HG03039 (cell line): Measurements from ENCODE around the gene ACVR1B.

Experiments used
- ATAC-seq: cut with Tn5 transposase; IDR thresholded peaks from one replicate; pipeline ENCODE4 v1.9.1; 2021; ENCODE audit warnings: mild to moderate bottlenecking, moderate library complexity; ENCODE audit not compliant: unreplicated experiment

ACVR1B gene

GRCh38 chr12:52042706-52043385, 91.3 kb downstream of the ACVR1B start:
- no peak for ATAC-seq

DNA sequence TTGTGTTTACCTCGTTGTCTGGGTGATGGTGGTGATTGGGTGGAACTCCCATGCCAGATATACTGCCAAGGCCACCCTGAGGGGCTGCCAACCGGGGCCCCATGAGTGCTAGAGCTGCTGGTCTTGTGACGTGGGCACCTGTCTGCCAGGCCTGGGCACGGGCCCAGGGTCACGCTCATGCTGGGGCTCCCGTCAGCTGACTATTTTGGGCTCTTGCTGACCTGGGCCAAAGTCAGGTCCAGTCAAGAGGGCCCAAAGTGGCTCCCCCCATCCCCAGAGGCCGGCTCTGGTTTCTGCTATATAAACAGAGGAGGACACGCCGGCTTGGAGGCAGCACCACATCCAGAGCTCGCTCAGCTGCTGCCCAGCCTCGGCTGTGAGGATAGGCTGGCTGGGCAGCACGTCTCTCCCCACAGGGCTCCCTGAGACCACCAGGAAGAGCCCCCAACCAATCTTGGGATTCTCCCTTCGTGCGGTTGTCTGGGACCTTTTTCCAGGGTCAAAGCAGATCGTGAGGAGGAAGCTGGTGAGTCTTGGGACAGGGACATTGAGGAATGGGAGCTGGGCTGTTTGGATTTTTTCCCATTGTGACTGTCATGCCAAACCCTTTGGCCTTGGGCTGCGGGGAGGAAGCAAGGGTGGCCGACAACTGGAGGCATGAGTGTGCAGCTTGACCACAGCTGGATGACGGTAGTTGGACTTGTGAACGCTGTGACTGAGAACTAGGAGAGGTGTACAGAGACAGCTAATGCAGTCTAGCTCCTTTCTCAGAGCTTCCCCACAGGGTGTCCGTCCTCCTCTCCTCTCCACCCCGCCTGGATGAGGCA, 92.1 kb downstream of the ACVR1B start:
- no peak for ATAC-seq

DNA sequence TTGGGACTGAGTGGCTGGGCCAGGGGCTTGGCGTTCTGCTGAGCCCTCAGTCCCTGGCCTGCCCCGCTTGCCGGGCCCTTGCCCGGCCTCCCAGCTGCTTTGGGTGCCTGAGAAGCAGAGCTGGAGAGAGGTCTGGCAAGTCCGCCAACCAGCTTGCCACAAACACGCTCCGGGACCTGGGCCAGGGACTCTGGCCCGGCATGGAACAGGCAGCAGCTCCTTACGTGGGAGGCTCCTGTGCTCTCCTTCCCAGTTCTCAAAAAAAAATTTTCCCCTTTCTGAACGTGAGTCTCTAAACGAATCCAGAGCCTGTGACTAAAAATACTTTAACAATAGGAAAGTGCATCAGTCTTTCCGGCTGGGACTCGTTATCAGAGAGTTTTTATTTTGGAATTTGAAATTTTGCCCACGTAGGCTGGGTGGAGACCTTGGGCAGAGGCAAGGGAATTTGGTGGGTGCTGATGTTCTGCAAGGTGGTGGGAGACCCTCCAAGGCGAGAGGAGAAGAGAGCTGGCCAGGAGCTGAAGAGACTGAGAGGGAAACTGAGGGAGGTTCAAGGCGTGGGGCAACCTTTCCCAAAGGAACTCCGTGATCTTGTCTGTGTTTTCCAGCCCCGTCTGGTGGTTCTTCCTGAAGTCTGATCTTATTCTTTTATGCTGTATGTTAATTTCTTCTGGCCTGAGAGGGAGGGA, 92.9 kb downstream of the ACVR1B start:
- ATAC-seq: no peak

- ATAC-seq: no peak
Measured at GRCh38 chr12:52045794-52046199, 94.3 kb downstream of the ACVR1B start.
